HUES48 (cell line): ENCODE measurements around the gene NALCN.

Experiments used
- H3K27ac ChIP-seq: one replicate; pipeline ENCODE4 v1.7.0; 2013; ENCODE audit warnings: low read depth, low read length, inconsistent platforms
- H3K27me3 ChIP-seq: 2 replicates; pipeline ENCODE4 v1.6.1; 2013; ENCODE audit warnings: mild to moderate bottlenecking, low read length; ENCODE audit not compliant: control insufficient read depth, insufficient read depth
- H3K36me3 ChIP-seq: 2 replicates; pipeline ENCODE4 v1.6.1; 2013; ENCODE audit warnings: low read length; ENCODE audit not compliant: control insufficient read depth, insufficient read depth
- H3K4me1 ChIP-seq: 2 replicates; pipeline ENCODE4 v1.6.1; 2013; ENCODE audit warnings: mild to moderate bottlenecking, low read length; ENCODE audit not compliant: control insufficient read depth, insufficient read depth
- H3K4me3 ChIP-seq: 2 replicates; pipeline ENCODE4 v1.5.1; 2013; ENCODE audit warnings: mild to moderate bottlenecking, low read depth, low read length
- H3K9ac ChIP-seq: 2 replicates; pipeline ENCODE4 v1.6.1; 2013; ENCODE audit warnings: mild to moderate bottlenecking, low read depth, low read length, moderate library complexity
- H3K9me3 ChIP-seq: 2 replicates; pipeline ENCODE4 v1.6.1; 2013; ENCODE audit warnings: low read length; ENCODE audit not compliant: control insufficient read depth, insufficient read depth

Gene NALCN

GRCh38 chr13:101412076-101412475 lies 4.2 kb downstream of the NALCN start:
- H3K9me3 ChIP-seq: no peaks in the 10 kb centered on the region
- peaks cover 4% of the 10 kb centered on the region; the same call in 1 of the 2 replicates for H3K4me1 ChIP-seq

GRCh38 chr13:101408992-101409656 lies 7.2 kb downstream of the NALCN start:
- Histone ChIP-seq H3K4me3 (no peak overlapping the region), H3K27me3 (no peaks in the 10 kb centered on the region), H3K9me3 (no peaks in the 10 kb centered on the region), H3K36me3 (no peaks in the 10 kb centered on the region), H3K9ac (no peak overlapping the region), H3K27ac (no peak overlapping the region), H3K4me1 (peaks cover 7% of the 10 kb centered on the region)

More at GRCh38 chr13:101412076-101412475, 4.2 kb downstream of the NALCN start:
- Histone ChIP-seq H3K4me3 (no peak overlapping the region), H3K27me3 (peaks cover 26% of the 10 kb centered on the region), H3K27ac (no peak overlapping the region), H3K36me3 (no peaks in the 10 kb centered on the region), H3K9ac (no peak overlapping the region)

- no peaks in the 10 kb centered on the region for H3K27me3 ChIP-seq
- peaks cover 7% of the 10 kb centered on the region for H3K4me1 ChIP-seq
- no peak overlapping the region for H3K9ac ChIP-seq
- H3K9me3 ChIP-seq: no peaks in the 10 kb centered on the region
- no peak overlapping the region for H3K27ac ChIP-seq
- H3K4me3 ChIP-seq: no peak overlapping the region
- H3K36me3 ChIP-seq: no peaks in the 10 kb centered on the region
Measured at GRCh38 chr13:101408154-101408553, 8.2 kb downstream of the NALCN start.

- no peaks in the 10 kb centered on the region for H3K27me3 ChIP-seq
- H3K27ac ChIP-seq: no peak overlapping the region
- no peak overlapping the region for H3K4me3 ChIP-seq
- H3K36me3 ChIP-seq: no peaks in the 10 kb centered on the region
- no peaks in the 10 kb centered on the region for H3K9me3 ChIP-seq
- no peak overlapping the region for H3K9ac ChIP-seq
- peaks cover 7% of the 10 kb centered on the region for H3K4me1 ChIP-seq
Measured at GRCh38 chr13:101406791-101407190, 9.5 kb downstream of the NALCN start.

- no peaks in the 10 kb centered on the region for H3K27me3 ChIP-seq
- no peak overlapping the region for H3K4me3 ChIP-seq
- H3K9ac ChIP-seq: no peak overlapping the region
- no peaks in the 10 kb centered on the region for H3K9me3 ChIP-seq
- peaks cover 7% of the 10 kb centered on the region for H3K4me1 ChIP-seq
- no peak overlapping the region for H3K27ac ChIP-seq
- H3K36me3 ChIP-seq: no peaks in the 10 kb centered on the region
Measured at GRCh38 chr13:101401196-101401595, 15.1 kb downstream of the NALCN start.

- Histone ChIP-seq H3K9ac (no peak overlapping the region), H3K4me3 (no peak overlapping the region), H3K27ac (no peak overlapping the region), H3K9me3 (no peaks in the 10 kb centered on the region), H3K36me3 (no peaks in the 10 kb centered on the region), H3K4me1 (no peaks in the 10 kb centered on the region), H3K27me3 (no peaks in the 10 kb centered on the region)
Measured at GRCh38 chr13:101399365-101399764, 16.9 kb downstream of the NALCN start.

GRCh38 chr13:101398920-101399319 lies 17.4 kb downstream of the NALCN start:
- Histone ChIP-seq H3K4me1 (no peaks in the 10 kb centered on the region), H3K9ac (no peak overlapping the region), H3K27ac (no peak overlapping the region), H3K27me3 (no peaks in the 10 kb centered on the region), H3K4me3 (no peak overlapping the region), H3K9me3 (no peaks in the 10 kb centered on the region), H3K36me3 (no peaks in the 10 kb centered on the region)

GRCh38 chr13:101398191-101398590 lies 18.1 kb downstream of the NALCN start:
- Histone ChIP-seq H3K9me3 (no peaks in the 10 kb centered on the region), H3K4me3 (no peak overlapping the region), H3K4me1 (no peaks in the 10 kb centered on the region), H3K36me3 (no peaks in the 10 kb centered on the region), H3K9ac (no peak overlapping the region), H3K27ac (no peak overlapping the region), H3K27me3 (no peaks in the 10 kb centered on the region)

- Histone ChIP-seq H3K36me3 (no peaks in the 10 kb centered on the region), H3K27ac (no peak overlapping the region), H3K4me1 (no peaks in the 10 kb centered on the region), H3K4me3 (no peak overlapping the region), H3K9me3 (no peaks in the 10 kb centered on the region), H3K27me3 (no peaks in the 10 kb centered on the region), H3K9ac (no peak overlapping the region)
Measured at GRCh38 chr13:101397742-101398141, 18.6 kb downstream of the NALCN start.

- no peak overlapping the region for H3K4me3 ChIP-seq
- H3K27ac ChIP-seq: no peak overlapping the region
- no peak overlapping the region for H3K9ac ChIP-seq
Measured at GRCh38 chr13:101394605-101395004, 21.7 kb downstream of the NALCN start.

GRCh38 chr13:101393140-101393539 lies 23.2 kb downstream of the NALCN start:
- no peaks in the 10 kb centered on the region for H3K27me3 ChIP-seq
- H3K4me1 ChIP-seq: no peaks in the 10 kb centered on the region
- H3K9ac ChIP-seq: no peak overlapping the region
- no peak overlapping the region for H3K27ac ChIP-seq
- no peak overlapping the region for H3K4me3 ChIP-seq
- no peaks in the 10 kb centered on the region for H3K9me3 ChIP-seq
- no peaks in the 10 kb centered on the region for H3K36me3 ChIP-seq

More at GRCh38 chr13:101394605-101395004, 21.7 kb downstream of the NALCN start:
- H3K27me3 ChIP-seq: no peaks in the 10 kb centered on the region
- no peaks in the 10 kb centered on the region for H3K4me1 ChIP-seq
- H3K36me3 ChIP-seq: no peaks in the 10 kb centered on the region
- H3K9me3 ChIP-seq: no peaks in the 10 kb centered on the region
